ENCODE measurements around the gene SOD2. TPM values are rescaled to one million over a fixed set of nuclear protein-coding genes. Genes with fewer than 3 reads are reported as not detected.
A peak's percentile ranks its signal among the peaks of the same experiment; 100 is the strongest.

Gene SOD2
- total RNA-seq, 1 experiment from 2014 or later: 80.5 TPM

DNA sequence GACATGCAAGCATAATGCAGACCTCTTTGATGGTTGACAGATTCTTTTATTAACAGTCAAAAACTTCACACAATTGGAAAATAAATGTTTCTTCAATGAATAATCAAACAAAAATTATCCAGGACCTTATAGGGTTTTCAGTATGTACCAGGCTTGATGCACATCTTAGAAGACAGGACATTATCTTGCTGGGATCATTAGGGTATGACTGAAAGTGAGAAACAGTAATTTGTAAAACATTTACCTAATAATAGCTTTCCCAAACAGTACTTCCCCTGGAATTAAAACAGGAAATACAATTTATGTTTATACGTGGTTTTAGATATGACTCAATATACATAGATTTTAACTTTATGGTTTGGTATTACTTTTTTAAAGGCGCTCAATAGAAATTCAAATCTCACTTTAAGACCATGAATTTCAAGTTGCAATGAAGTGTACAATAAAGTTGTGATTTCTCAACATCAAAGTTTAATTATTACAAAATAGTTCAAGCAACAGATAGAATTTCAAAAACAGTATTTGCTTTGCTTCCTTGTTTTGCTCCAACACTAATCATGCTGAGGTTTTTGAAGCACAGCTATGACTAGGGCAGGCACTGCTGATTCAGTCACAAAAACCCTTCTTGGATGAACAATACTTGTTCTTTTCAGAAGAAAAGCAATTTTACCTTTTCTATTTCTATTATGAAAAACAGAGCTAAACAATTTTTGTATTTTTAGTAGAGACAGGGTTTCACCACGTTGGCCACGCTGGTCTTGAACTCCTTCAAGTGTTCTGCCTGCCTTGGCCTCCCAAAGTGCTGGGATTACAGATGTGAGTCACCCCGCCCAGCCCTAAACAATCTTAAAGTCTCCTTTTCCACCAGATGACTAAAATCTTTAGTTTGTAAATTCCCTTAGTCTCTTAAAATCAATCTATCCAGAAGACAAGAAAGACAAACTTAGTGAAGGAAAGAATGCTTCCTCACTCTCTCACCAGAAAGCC is 13.7 kb downstream of the SOD2 start:
- no peak overlapping the region for H3K4me2 ChIP-seq (ENCODE audit: insufficient read depth, insufficient read length, low read length)
- H3K23ac ChIP-seq (ENCODE audit: insufficient read length, low read depth, low read length): no peak overlapping the region
- no peaks in the 10 kb centered on the region for H3K9me3 ChIP-seq (ENCODE audit: control insufficient read depth, low read depth, low read length)
- H2BK20ac ChIP-seq (ENCODE audit: low read depth, low read length, poor library complexity, severe bottlenecking): no peak overlapping the region
- H3K4ac ChIP-seq (ENCODE audit: low read depth, low read length): no peak overlapping the region
- no peak overlapping the region for H4K5ac ChIP-seq (ENCODE audit: insufficient read length, low read depth, low read length)
- Mint-ChIP-seq H3K27ac (peak overlapping the region in 1 of 3 experiments; percentile 18; a peak in 3 of 7 replicates), H3K27me3 (ENCODE audit: low read depth) (no peaks in the 10 kb centered on the region), H3K4me3 (no peak overlapping the region), H3K9me3 (peaks cover 3 to 9% of the 10 kb centered on the region in 2 experiments; a peak in 3 of 5 replicates), H3K36me3 (ENCODE audit: insufficient read depth in 1 of 3, low read depth in 3 of 3) (peaks cover 14 to 26% (median 19%) of the 10 kb centered on the region in 3 experiments), H3K4me1 (no peaks in the 10 kb centered on the region)
- no peak overlapping the region for H4K8ac ChIP-seq (replicated peaks; ENCODE audit: insufficient read length, low read depth, low read length)
- DNase-seq: no peak
- H3K79me1 ChIP-seq (ENCODE audit: insufficient read depth, low read depth, low read length, poor library complexity, severe bottlenecking): no peaks in the 10 kb centered on the region
- H3K9ac ChIP-seq (ENCODE audit: extremely low read depth, insufficient read length, low read length): no peak overlapping the region
- no peak overlapping the region for H3K27ac ChIP-seq (ENCODE audit: insufficient read length, low read depth, low read length)
- no peaks in the 10 kb centered on the region for H4K20me1 ChIP-seq (ENCODE audit: control insufficient read depth, insufficient read depth, insufficient read length)
- H3T11ph ChIP-seq (ENCODE audit: low read length): no peak overlapping the region
- no CpG with 5 or more reads among the region's 5 CpGs for WGBS (ENCODE audit: extremely low coverage, insufficient read length, low lambda C conversion rate)
- H3K18ac ChIP-seq (ENCODE audit: insufficient read length, low read depth, low read length): no peak overlapping the region
- H2AK5ac ChIP-seq (ENCODE audit: insufficient read length, low read length): no peak overlapping the region
- no peak overlapping the region for H2BK120ac ChIP-seq (ENCODE audit: low read depth, low read length, poor library complexity, severe bottlenecking)
- H3K56ac ChIP-seq (ENCODE audit: insufficient read length, low read depth, low read length): no peak overlapping the region
- H2BK5ac ChIP-seq (ENCODE audit: insufficient read length, low read length): no peak overlapping the region
- H3K27me3 ChIP-seq (ENCODE audit: insufficient read depth, low read length): no peaks in the 10 kb centered on the region
- H2AFZ ChIP-seq (ENCODE audit: low read length): no peak overlapping the region
- TF ChIP-seq, protein P1, sequence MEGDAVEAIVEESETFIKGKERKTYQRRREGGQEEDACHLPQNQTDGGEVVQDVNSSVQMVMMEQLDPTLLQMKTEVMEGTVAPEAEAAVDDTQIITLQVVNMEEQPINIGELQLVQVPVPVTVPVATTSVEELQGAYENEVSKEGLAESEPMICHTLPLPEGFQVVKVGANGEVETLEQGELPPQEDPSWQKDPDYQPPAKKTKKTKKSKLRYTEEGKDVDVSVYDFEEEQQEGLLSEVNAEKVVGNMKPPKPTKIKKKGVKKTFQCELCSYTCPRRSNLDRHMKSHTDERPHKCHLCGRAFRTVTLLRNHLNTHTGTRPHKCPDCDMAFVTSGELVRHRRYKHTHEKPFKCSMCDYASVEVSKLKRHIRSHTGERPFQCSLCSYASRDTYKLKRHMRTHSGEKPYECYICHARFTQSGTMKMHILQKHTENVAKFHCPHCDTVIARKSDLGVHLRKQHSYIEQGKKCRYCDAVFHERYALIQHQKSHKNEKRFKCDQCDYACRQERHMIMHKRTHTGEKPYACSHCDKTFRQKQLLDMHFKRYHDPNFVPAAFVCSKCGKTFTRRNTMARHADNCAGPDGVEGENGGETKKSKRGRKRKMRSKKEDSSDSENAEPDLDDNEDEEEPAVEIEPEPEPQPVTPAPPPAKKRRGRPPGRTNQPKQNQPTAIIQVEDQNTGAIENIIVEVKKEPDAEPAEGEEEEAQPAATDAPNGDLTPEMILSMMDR (conservative IDR thresholded peaks at IDR 0.05): no peak
- H3K4me1 ChIP-seq (ENCODE audit: insufficient read depth, low read length): no peaks in the 10 kb centered on the region
- no peak overlapping the region for H2BK15ac ChIP-seq (ENCODE audit: low read depth, low read length)
- H3K79me2 ChIP-seq (ENCODE audit: insufficient read depth, low read length): no peaks in the 10 kb centered on the region
- H4K91ac ChIP-seq (ENCODE audit: insufficient read length, low read depth, low read length): no peak overlapping the region
- H3K14ac ChIP-seq (ENCODE audit: insufficient read depth, low read length): no peak overlapping the region
- H3K23me2 ChIP-seq (ENCODE audit: insufficient read length, low read depth, low read length, poor library complexity, severe bottlenecking): no peaks in the 10 kb centered on the region
- H2BK12ac ChIP-seq (ENCODE audit: insufficient read length, low read depth, low read length): no peak overlapping the region

Data from H9 (cell line).